HEK293T (cell line): Measurements from ENCODE around the gene IER3.

Experiments
- ARNT ChIP-seq: fragments of 450-650 bp; IDR thresholded peaks from 2 replicates; pipeline ENCODE4 v1.6.1; 2017; ENCODE audit warnings: mild to moderate bottlenecking
- BHLHE40 ChIP-seq: fragments of 450-650 bp; IDR thresholded peaks from 2 replicates; pipeline ENCODE4 v1.6.1; 2016; ENCODE audit warnings: mild to moderate bottlenecking, moderate library complexity, borderline replicate concordance
- ELF4 ChIP-seq: fragments of 450-650 bp; IDR thresholded peaks from 2 replicates; pipeline ENCODE4 v1.6.1; 2017; ENCODE audit warnings: antibody characterized with exemption
- FOXA1 ChIP-seq: fragments of 450-650 bp; IDR thresholded peaks from 2 replicates; pipeline ENCODE4 v1.6.1; 2016; ENCODE audit warnings: mild to moderate bottlenecking
- FOXK2 ChIP-seq: fragments of 450-650 bp; IDR thresholded peaks from 2 replicates; pipeline ENCODE4 v1.6.1; 2016; ENCODE audit warnings: mild to moderate bottlenecking
- FOXM1 ChIP-seq: fragments of 450-650 bp; IDR thresholded peaks from 2 replicates; pipeline ENCODE4 v1.6.1; 2017; ENCODE audit warnings: mild to moderate bottlenecking, borderline replicate concordance
- L3MBTL2 ChIP-seq: fragments of 450-650 bp; conservative IDR thresholded peaks from 2 replicates; pipeline ENCODE4 v1.6.1; 2016; ENCODE audit warnings: mild to moderate bottlenecking
- PKNOX1 ChIP-seq: fragments of 450-650 bp; IDR thresholded peaks from 2 replicates; pipeline ENCODE4 v1.6.1; 2016
- SP1 ChIP-seq: fragments of 450-650 bp; IDR thresholded peaks from 2 replicates; pipeline ENCODE4 v1.6.1; 2017
- TARDBP ChIP-seq: fragments of 450-650 bp; IDR thresholded peaks from 2 replicates; pipeline ENCODE4 v1.6.1; 2016

- TF ChIP-seq FOXA1 (no peak), PKNOX1 (no peak), ARNT (no peak), FOXM1 (no peak), SP1 (no peak), ELF4 (no peak), BHLHE40 (no peak), FOXK2 (no peak), L3MBTL2 (no peak), TARDBP (no peak)
Measured at GRCh38 chr6:30763155-30763617, 18.8 kb upstream of the IER3 start.
